Activated naive CD4-positive, alpha-beta T cell treated with anti-CD3 and anti-CD28 coated beads, Interleukin-2, amount 50 U/mL, for 16 hours (primary cell): ENCODE measurements around the gene PTEN.

Source experiments
- DNase-seq: peaks from one replicate; pipeline ENCODE4 v3.0.0-alpha.2; 2020

PTEN gene

DNA sequence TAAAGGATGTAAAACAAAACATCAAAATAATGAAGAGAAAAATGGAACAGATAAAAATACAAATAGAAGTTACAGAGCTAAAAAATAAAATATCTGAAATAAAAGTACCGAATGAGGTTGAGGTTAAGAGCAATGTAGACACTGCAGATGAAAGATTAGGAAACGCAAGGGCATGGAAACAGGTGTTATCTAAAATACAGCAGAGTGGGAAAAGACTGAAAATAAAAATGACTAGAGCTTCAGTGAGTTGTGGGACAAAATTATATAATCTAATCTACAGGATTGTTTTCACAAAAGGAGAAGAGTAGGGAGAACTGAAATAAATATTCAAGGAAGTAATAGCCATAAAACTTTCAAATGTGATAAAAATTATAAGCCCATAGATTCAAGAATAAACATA lies 123.8 kb downstream of the PTEN start:
- no peak for DNase-seq

DNA sequence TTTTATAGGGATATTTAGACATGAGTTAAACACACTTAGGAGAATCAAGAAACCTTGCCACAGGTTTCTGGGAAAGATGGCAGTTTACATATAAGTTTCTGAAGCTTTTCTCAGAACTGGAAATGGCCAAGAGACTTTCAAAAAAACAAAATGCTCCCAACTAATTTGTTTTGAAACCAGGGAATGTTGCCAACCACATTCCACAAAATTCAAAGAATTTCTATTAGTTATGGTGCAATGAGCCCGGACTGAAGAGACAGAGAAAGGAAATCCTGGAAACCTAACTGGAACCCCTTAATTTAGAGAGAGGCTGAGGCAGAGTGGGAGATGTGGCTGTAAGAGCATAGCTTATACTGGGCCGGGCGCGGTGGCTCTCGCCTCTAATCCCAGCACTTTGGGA lies 128.5 kb downstream of the PTEN start:
- no peak for DNase-seq

DNA sequence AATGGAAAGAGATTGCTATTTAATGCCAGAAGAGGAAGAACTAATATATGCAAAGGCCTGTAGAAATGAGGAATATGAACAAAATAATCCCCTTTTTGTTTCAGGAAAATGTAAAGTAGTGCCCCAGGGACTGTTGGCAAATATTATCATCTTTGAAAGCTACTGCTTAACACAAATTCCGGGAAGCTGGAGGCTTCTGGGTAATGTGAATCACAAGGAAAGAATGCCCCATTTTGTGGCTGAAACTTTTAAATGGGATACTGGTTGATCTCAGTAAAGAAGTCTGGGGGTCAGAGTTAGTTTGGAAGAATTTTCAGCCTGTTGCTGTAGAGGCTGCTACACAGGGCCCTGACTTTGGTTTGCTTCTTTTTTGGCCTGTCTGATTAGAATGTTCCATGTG lies 141.0 kb downstream of the PTEN start:
- no peak for DNase-seq

DNA sequence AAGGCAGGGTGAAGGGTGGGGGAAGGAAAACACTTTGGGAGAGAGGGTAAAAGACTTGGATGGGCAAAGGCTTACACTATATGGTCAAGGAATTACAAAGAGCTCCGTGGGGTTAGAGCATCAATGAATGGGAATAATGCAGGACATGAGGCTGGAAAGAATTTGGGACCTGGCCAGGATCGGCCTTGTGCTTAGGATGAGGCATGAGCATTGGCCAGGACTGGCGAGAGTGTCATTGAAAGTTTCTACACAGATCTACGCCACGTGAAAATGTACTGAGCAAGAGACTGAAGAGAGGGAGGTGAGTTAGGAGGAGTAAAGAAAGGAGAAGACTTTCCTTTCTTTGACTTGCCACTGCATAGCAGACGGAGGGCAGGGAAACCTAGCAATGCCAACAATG lies 142.8 kb downstream of the PTEN start:
- no peak for DNase-seq

DNA sequence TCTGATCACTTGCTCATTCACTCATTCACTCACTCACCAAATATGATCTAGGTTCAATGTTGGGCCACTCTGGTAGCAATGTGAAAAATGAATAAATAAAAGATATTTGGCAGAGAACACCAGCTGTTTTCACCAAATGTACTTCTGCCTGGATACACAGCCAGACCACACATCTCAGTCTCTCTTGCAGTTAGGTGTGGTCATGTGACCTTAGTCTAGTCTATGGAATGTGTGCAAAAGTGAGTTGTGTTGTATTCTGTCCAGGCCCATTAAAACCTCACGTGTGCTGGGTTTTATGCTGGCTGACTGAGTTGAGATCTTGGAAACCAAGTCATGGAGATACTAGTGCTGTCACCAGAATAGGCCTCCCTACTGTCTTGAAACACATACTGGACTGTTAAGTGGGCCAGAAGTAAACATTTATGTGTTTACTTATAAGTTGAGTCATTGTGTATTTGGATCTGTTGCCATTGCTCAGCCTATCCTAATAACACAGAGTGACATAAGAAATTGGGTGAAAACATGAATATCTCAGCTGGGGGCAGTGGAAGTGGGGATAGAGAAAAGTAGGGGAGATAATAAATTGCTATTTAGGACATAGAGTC lies 145.5 kb downstream of the PTEN start:
- DNase-seq = no peak

DNA sequence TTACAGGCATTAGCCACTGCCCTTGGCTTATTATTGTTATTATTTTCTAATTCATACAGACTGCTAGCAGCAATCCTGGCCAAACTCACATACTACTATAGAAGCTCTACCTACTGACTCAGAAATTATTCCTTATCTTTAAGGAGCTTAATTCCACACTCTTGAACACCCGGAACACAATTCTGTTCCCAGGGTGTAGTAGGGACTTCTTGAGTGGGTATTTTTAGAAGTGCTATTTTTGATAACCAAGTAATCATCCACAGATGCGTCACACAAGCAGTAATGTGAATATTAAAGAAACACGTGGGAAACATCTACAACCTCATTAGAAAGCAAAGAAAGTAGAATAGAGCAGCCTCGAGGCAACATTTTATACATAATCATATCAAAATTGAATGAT lies 149.2 kb downstream of the PTEN start:
- DNase-seq = no peak

DNA sequence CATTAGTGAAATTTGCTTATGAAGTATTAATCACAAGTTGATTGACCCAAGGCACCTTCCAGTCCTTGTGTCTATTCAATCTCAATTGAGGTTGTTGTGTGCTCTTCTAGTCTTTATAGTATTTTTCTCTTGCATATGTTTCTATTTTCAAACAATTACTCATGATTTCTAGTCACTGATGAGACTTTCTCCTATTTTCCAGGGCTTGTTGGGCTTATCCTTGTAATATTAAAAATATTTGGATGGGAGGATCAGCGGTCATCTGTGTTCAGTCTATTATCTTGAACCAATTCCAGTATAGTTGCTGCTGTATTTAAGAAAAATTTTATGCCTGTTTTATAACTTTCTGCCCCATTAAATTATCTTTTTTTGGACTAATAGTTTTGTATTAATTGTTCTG lies 154.4 kb downstream of the PTEN start:
- no peak for DNase-seq

DNA sequence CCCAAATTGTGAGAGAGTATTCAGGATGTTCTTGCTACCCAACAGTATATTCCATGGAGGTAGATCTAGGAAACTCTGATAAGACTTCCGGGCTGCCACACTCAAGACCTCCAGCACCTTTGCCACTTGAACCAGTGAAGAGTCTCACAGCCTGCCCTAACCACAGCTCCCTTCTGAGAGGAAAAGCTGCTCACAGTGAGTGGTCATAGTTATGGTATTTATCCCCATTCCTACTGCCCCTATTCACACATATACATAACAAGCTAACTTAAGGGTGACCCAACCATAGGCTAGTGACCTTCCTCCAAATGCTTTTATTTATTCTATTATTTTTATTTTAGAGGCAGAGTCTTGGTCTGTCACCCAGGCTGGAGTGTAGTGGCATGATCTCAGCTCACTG lies 156.3 kb downstream of the PTEN start:
- DNase-seq = no peak
